ENCODE results near the gene ARHGEF28. TPM values are rescaled to one million over a fixed set of nuclear protein-coding genes. Genes with fewer than 3 reads are reported as not detected.

ARHGEF28 gene
- total RNA-seq, 6 experiments from 2014 or later, result 7.5 to 13.6 (median 8.5) TPM

GRCh38 chr5:73957397-73958001 is 331.5 kb downstream of the ARHGEF28 start:
- Mint-ChIP-seq H3K4me3 (no peak overlapping the region), H3K27ac (no peak overlapping the region), H3K27me3 (ENCODE audit: insufficient read depth) (peaks cover 16% of the 10 kb centered on the region), H3K4me1 (ENCODE audit: low read depth) (no peaks in the 10 kb centered on the region), H3K36me3 (ENCODE audit: low read depth) (no peaks in the 10 kb centered on the region), H3K9me3 (no peaks in the 10 kb centered on the region)
- no peak for TF ChIP-seq CTCF (IDR thresholded peaks at IDR 0.05)
- DNase-seq, result no peak

- TF ChIP-seq CTCF (IDR thresholded peaks at IDR 0.05), result no peak
- DNase-seq, result no peak
- Mint-ChIP-seq H3K27ac (no peak overlapping the region), H3K9me3 (no peaks in the 10 kb centered on the region), H3K4me3 (no peak overlapping the region), H3K36me3 (ENCODE audit: low read depth) (no peaks in the 10 kb centered on the region), H3K27me3 (ENCODE audit: insufficient read depth) (peaks cover 18% of the 10 kb centered on the region), H3K4me1 (ENCODE audit: low read depth) (no peaks in the 10 kb centered on the region)
Measured at GRCh38 chr5:73958037-73958436, 332.0 kb downstream of the ARHGEF28 start.

DNA sequence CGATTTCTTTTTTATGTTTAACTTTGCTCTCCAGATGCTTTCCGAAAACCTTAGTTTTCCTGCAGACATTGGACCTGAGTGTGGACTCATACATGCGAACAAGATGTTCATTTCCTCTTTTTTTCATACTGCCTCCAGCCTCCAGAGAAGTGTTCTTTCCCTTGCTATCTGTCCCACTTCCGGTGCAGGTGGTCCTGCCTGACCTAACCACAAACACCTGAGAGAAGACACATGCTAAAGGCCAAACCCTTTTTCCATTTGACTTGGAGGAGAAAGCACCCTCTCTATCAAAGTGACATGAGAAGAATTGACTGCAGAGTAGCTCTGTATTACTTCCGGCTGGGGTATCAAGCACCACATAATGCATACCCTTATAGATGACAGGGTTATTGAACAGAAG is 334.0 kb downstream of the ARHGEF28 start:
- H3K27ac Mint-ChIP-seq, result no peak overlapping the region
- no peak for TF ChIP-seq CTCF (IDR thresholded peaks at IDR 0.05)
- no peaks in the 10 kb centered on the region for H3K4me1 Mint-ChIP-seq (ENCODE audit: low read depth)
- H3K4me3 Mint-ChIP-seq, result no peak overlapping the region
- no peaks in the 10 kb centered on the region for H3K9me3 Mint-ChIP-seq
- no peaks in the 10 kb centered on the region for H3K36me3 Mint-ChIP-seq (ENCODE audit: low read depth)
- no peak for DNase-seq
- peaks cover 21% of the 10 kb centered on the region for H3K27me3 Mint-ChIP-seq (ENCODE audit: insufficient read depth)

DNA sequence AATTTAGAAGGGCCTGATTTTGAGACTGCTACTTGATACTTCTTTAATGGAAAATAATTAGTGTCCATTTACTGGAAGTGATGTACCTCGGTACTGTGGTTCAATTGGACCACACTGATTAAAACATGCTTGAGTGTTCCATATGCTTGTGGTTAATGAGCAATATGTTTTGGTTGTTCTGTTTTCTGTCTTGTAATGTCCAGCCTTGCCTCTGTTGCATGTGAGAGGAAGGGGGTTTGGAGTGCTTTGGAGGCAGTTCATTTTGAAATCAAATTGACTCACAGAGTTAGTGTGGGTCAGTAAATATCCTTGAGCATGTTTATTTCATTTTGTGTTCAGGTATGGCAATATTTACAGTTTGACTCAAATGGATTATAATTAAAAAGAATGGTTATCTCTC is 334.4 kb downstream of the ARHGEF28 start:
- TF ChIP-seq CTCF (IDR thresholded peaks at IDR 0.05), result no peak
- no peaks in the 10 kb centered on the region for H3K9me3 Mint-ChIP-seq
- no peak overlapping the region for H3K27ac Mint-ChIP-seq
- no peaks in the 10 kb centered on the region for H3K4me1 Mint-ChIP-seq (ENCODE audit: low read depth)
- no peak for DNase-seq
- no peak overlapping the region for H3K4me3 Mint-ChIP-seq
- H3K36me3 Mint-ChIP-seq (ENCODE audit: low read depth), result no peaks in the 10 kb centered on the region
- H3K27me3 Mint-ChIP-seq (ENCODE audit: insufficient read depth), result peaks cover 17% of the 10 kb centered on the region

GRCh38 chr5:73962801-73963425 is 336.9 kb downstream of the ARHGEF28 start:
- no peak overlapping the region for H3K4me3 Mint-ChIP-seq
- H3K4me1 Mint-ChIP-seq (ENCODE audit: low read depth), result no peaks in the 10 kb centered on the region
- no peak for TF ChIP-seq CTCF (IDR thresholded peaks at IDR 0.05)
- no peaks in the 10 kb centered on the region for H3K36me3 Mint-ChIP-seq (ENCODE audit: low read depth)
- peaks cover 16% of the 10 kb centered on the region for H3K27me3 Mint-ChIP-seq (ENCODE audit: insufficient read depth)
- no peak overlapping the region for H3K27ac Mint-ChIP-seq
- DNase-seq, result peak; percentile 17
- no peaks in the 10 kb centered on the region for H3K9me3 Mint-ChIP-seq
